MCF 10A (cell line): ENCODE data around the gene ANO3. TPM values are rescaled to one million over a fixed set of nuclear protein-coding genes. Genes with fewer than 3 reads are reported as not detected.

Source experiments
- BruUV-seq: library from RNA; stranded (reverse); fragments of 400-500 nt; replicated peaks from 2 replicates; lab custom pipeline; 2021; lab: Mats Ljungman, UMichigan
- CTCF ChIA-PET: fragments of 300-600 bp; sonication (Branson Sonifier 250); formaldehyde crosslinking; extraction: SDS; loops from one replicate; lab custom pipeline; 2021; ENCODE audit warnings: antibody characterized with exemption, inconsistent platforms; lab: Yijun Ruan, JAX
- POLR2A ChIA-PET: fragments of 300-600, 350-650 bp; sonication (Branson Sonifier 250); formaldehyde crosslinking; extraction: SDS; loops from one replicate; lab custom pipeline; 2020; ENCODE audit warnings: antibody characterized with exemption, inconsistent platforms; lab: Yijun Ruan, JAX
- DNase-seq: peaks from one replicate; pipeline ENCODE4 v3.0.0-alpha.2; 2018; ENCODE audit not compliant: unreplicated experiment
- H3K27ac Mint-ChIP-seq: one replicate; pipeline ENCODE4 v1.8.0; 2022; ENCODE audit warnings: mild to moderate bottlenecking, low read depth, mixed read lengths; ENCODE audit not compliant: unreplicated experiment
- H3K27me3 Mint-ChIP-seq: one replicate; pipeline ENCODE4 v1.8.0; 2022; ENCODE audit warnings: mixed read lengths; ENCODE audit not compliant: insufficient read depth, unreplicated experiment
- H3K36me3 Mint-ChIP-seq: one replicate; pipeline ENCODE4 v1.8.0; 2022; ENCODE audit warnings: mild to moderate bottlenecking, moderate library complexity, mixed read lengths; ENCODE audit not compliant: insufficient read depth, unreplicated experiment
- H3K4me1 Mint-ChIP-seq: one replicate; pipeline ENCODE4 v1.8.0; 2022; ENCODE audit warnings: mixed read lengths; ENCODE audit not compliant: insufficient read depth, unreplicated experiment
- H3K4me3 Mint-ChIP-seq: one replicate; pipeline ENCODE4 v1.8.0; 2022; ENCODE audit warnings: mild to moderate bottlenecking, moderate library complexity, mixed read lengths; ENCODE audit not compliant: unreplicated experiment
- H3K9me3 Mint-ChIP-seq: one replicate; pipeline ENCODE4 v1.8.0; 2022; ENCODE audit warnings: mixed read lengths; ENCODE audit not compliant: unreplicated experiment
- CTCF ChIP-seq: fragments of 200-600 bp; IDR thresholded peaks from one replicate; pipeline ENCODE4 v1.8.0; 2022; ENCODE audit warnings: antibody characterized with exemption, mild to moderate bottlenecking; ENCODE audit not compliant: unreplicated experiment
- intact Hi-C: fragments of 100-400 bp; cut with micrococcal nuclease; formaldehyde crosslinking; loops from 2 replicates; pipeline ENCODE4 v1.14.1; 2022
- total RNA-seq: library from RNA; stranded (reverse); gene quantifications from 2 replicates; pipeline ENCODE4 v1.2.3, GENCODE V29; 2022

The ANO3 gene
- total RNA-seq, 1 experiment from 2014 or later: not detected

GRCh38 chr11:26649884-26650283, 318.0 kb downstream of the ANO3 start:
- BruUV-seq: no TSS peak
- DNase-seq: peak; percentile 84
- intact Hi-C loops: loop anchor here (1.0 to 10.0 kb wide), 4 partner anchors 99 to 505 kb away; no protein-coding TSS in a partner anchor
- peaks cover 11% of the 10 kb centered on the region for H3K27me3 Mint-ChIP-seq
- H3K9me3 Mint-ChIP-seq: no peaks in the 10 kb centered on the region
- no peaks in the 10 kb centered on the region for H3K4me1 Mint-ChIP-seq
- H3K36me3 Mint-ChIP-seq: no peaks in the 10 kb centered on the region
- ChIA-PET CTCF (interaction anchor here (0.7 to 4.9 kb wide), 18 partner anchors 8 to 510 kb away, joined by 3 to 53 read pairs (median 4); no protein-coding TSS in a partner anchor), POLR2A (no interaction called here)
- no peak overlapping the region for H3K4me3 Mint-ChIP-seq
- H3K27ac Mint-ChIP-seq: no peak overlapping the region
- TF ChIP-seq CTCF: peak; percentile 69

GRCh38 chr11:26651916-26652315, 320.0 kb downstream of the ANO3 start:
- no peak for DNase-seq
- Mint-ChIP-seq H3K4me3 (no peak overlapping the region), H3K9me3 (no peaks in the 10 kb centered on the region), H3K27ac (no peak overlapping the region), H3K27me3 (peaks cover 11% of the 10 kb centered on the region), H3K36me3 (no peaks in the 10 kb centered on the region), H3K4me1 (no peaks in the 10 kb centered on the region)
- BruUV-seq: no TSS peak
- ChIA-PET CTCF (interaction anchor here (0.6 to 4.9 kb wide), 5 partner anchors 129 to 508 kb away, joined by 3 to 53 read pairs (median 8); no protein-coding TSS in a partner anchor), POLR2A (no interaction called here)
- intact Hi-C loops: loop anchor here (10.0 kb wide), 1 partner anchor 503 kb away; no protein-coding TSS in a partner anchor
- no peak for TF ChIP-seq CTCF

- Mint-ChIP-seq H3K9me3 (no peaks in the 10 kb centered on the region), H3K27ac (no peak overlapping the region), H3K4me3 (no peak overlapping the region), H3K27me3 (peaks cover 3% of the 10 kb centered on the region), H3K4me1 (no peaks in the 10 kb centered on the region), H3K36me3 (no peaks in the 10 kb centered on the region)
- ChIA-PET CTCF (interaction anchor here (0.7 to 1.1 kb wide), 2 partner anchors 82 to 358 kb away, joined by 3 to 4 read pairs; no protein-coding TSS in a partner anchor), POLR2A (no interaction called here)
- intact Hi-C loops: loop anchor here (10.0 kb wide), 1 partner anchor 500 kb away; no protein-coding TSS in a partner anchor
- BruUV-seq: no TSS peak
- no peak for TF ChIP-seq CTCF
- no peak for DNase-seq
These were observed 323.4 kb downstream of the ANO3 start for GRCh38 chr11:26655287-26655686.

- intact Hi-C loops: no loop called here
- H3K27ac Mint-ChIP-seq: no peak overlapping the region
- no peak for TF ChIP-seq CTCF
- ChIA-PET POLR2A (no interaction called here), CTCF (interaction anchor here (0.5 to 0.9 kb wide), 2 partner anchors 90 to 162 kb away, joined by 3 read pairs; no protein-coding TSS in a partner anchor)
- H3K4me3 Mint-ChIP-seq: no peak overlapping the region
- peaks cover 16% of the 10 kb centered on the region for H3K27me3 Mint-ChIP-seq
- no TSS peak for BruUV-seq
- H3K9me3 Mint-ChIP-seq: no peaks in the 10 kb centered on the region
- H3K4me1 Mint-ChIP-seq: no peaks in the 10 kb centered on the region
- no peak for DNase-seq
- H3K36me3 Mint-ChIP-seq: no peaks in the 10 kb centered on the region
These were observed 331.0 kb downstream of the ANO3 start for GRCh38 chr11:26662916-26663315.
